Stimulated activated CD8-positive, alpha-beta memory T cell treated with anti-CD3 and anti-CD28 coated beads, Interleukin-15, amount 100 ng/mL, for 48 hours (primary cell): ENCODE measurements around the gene MB.
A peak's percentile ranks its signal among the peaks of the same experiment; 100 is the strongest.
"Not testable (repeated sequence)": the region's sequence is repeated elsewhere in the genome, so short reads cannot be mapped to it uniquely, and the experiment has no call there.

ENCODE experiments used
- DNase-seq, 2 donors: peaks; one replicate each; pipeline ENCODE4 v3.0.0-alpha.2; 2020; ENCODE audit warnings: low read depth in 2 of 2

MB gene

GRCh38 chr22:35617137-35617755 lies at the start of gene MB:
Gene MB, minus strand, starts transcription at chr22:35617329. Its CDS starts 72 bp downstream, at chr22:35617257.
- no peak for DNase-seq

GRCh38 chr22:35666699-35667098 lies 49.6 kb upstream of the MB start:
- not testable (repeated sequence) for DNase-seq

- DNase-seq = no peak
Observed at GRCh38 chr22:35664955-35665587, 47.9 kb upstream of the MB start.

- DNase-seq = no peak
Observed at GRCh38 chr22:35663371-35663770, 46.2 kb upstream of the MB start.

- DNase-seq = no peak
Observed at GRCh38 chr22:35662914-35663313, 45.8 kb upstream of the MB start.

GRCh38 chr22:35661464-35661863 lies 44.3 kb upstream of the MB start:
- DNase-seq = no peak

- no peak for DNase-seq
Observed at GRCh38 chr22:35660291-35661127, 43.4 kb upstream of the MB start.

- no peak for DNase-seq
Observed at GRCh38 chr22:35657571-35658312, 40.6 kb upstream of the MB start.

- DNase-seq = no peak
Observed at GRCh38 chr22:35656284-35656752, 39.2 kb upstream of the MB start.

GRCh38 chr22:35653824-35654223 lies 36.7 kb upstream of the MB start:
- DNase-seq = no peak

GRCh38 chr22:35651085-35651484 lies 34.0 kb upstream of the MB start:
- no peak for DNase-seq

GRCh38 chr22:35649636-35650250 lies 32.6 kb upstream of the MB start:
- DNase-seq = no peak

- no peak for DNase-seq
Observed at GRCh38 chr22:35649026-35649553, 32.0 kb upstream of the MB start.

- DNase-seq = peak in 1 of 2 donors; percentile 59
Observed at GRCh38 chr22:35648066-35649025, 31.2 kb upstream of the MB start, which contains the start of gene APOL6. Gene APOL6, plus strand, starts transcription at chr22:35648446. Its CDS starts 7,980 bp downstream, at chr22:35656426.

GRCh38 chr22:35645646-35646045 lies 28.5 kb upstream of the MB start:
- no peak for DNase-seq

- no peak for DNase-seq
Observed at GRCh38 chr22:35643991-35644390, 26.9 kb upstream of the MB start.

GRCh38 chr22:35642305-35642741 lies 25.2 kb upstream of the MB start:
- DNase-seq = no peak

- DNase-seq = no peak
Observed at GRCh38 chr22:35641494-35642120, 24.5 kb upstream of the MB start.

GRCh38 chr22:35638410-35638809 lies 21.3 kb upstream of the MB start:
- no peak for DNase-seq
